Breast epithelium (tissue), 3 donors: ENCODE measurements around the gene SKOR1.

ENCODE experiments used
- POLR2AphosphoS5 ChIP-seq, 3 donors: sonication (generic); formaldehyde crosslinking; IDR thresholded peaks; one replicate each; pipeline ENCODE4 v1.6.1; 2017; ENCODE audit warnings: antibody characterized with exemption in 3 of 3
- TF ChIP-seq, protein P1 (sequence below), 3 donors: fragments of 450-650 bp; IDR thresholded peaks; one replicate each; pipeline ENCODE4 v1.5.1; 2016 to 2017; ENCODE audit warnings: antibody characterized with exemption in 3 of 3, mild to moderate bottlenecking in 3 of 3, moderate library complexity in 3 of 3

DNA sequence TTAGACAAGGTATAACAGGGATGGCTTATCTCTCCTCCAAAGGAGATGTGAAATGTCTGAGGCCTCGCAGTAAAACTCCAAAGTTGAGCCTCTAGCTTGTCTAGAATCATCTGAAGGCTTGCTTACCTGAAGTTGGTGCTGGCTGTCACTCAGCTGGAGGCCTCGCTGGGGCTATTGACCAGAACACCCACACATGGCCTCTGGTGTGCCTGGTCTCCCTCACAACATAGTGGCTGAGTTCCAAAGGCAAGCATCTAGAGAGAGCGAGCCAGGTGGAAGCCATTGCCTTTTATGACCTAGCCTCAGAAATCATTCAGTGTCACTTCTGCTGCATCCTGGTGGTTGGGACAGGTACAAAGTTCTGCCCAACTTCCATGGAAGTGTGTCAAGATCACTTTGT is 31.9 kb downstream of the SKOR1 start:
- TF ChIP-seq, protein P1, sequence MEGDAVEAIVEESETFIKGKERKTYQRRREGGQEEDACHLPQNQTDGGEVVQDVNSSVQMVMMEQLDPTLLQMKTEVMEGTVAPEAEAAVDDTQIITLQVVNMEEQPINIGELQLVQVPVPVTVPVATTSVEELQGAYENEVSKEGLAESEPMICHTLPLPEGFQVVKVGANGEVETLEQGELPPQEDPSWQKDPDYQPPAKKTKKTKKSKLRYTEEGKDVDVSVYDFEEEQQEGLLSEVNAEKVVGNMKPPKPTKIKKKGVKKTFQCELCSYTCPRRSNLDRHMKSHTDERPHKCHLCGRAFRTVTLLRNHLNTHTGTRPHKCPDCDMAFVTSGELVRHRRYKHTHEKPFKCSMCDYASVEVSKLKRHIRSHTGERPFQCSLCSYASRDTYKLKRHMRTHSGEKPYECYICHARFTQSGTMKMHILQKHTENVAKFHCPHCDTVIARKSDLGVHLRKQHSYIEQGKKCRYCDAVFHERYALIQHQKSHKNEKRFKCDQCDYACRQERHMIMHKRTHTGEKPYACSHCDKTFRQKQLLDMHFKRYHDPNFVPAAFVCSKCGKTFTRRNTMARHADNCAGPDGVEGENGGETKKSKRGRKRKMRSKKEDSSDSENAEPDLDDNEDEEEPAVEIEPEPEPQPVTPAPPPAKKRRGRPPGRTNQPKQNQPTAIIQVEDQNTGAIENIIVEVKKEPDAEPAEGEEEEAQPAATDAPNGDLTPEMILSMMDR (IDR thresholded peaks at IDR 0.05), result no peak
- TF ChIP-seq POLR2AphosphoS5 (IDR thresholded peaks at IDR 0.05), result no peak
